HepG2 (cell line): ENCODE data around the gene PRDM10. TPM values are rescaled to one million over a fixed set of nuclear protein-coding genes. Genes with fewer than 3 reads are reported as not detected.
A peak's percentile ranks its signal among the peaks of the same experiment; 100 is the strongest.

ENCODE experiments used
- ARNT2 ChIP-seq: sonication (generic); formaldehyde crosslinking; IDR thresholded peaks from 2 replicates; pipeline ENCODE4 v1.8.0; 2022; ENCODE audit warnings: mild to moderate bottlenecking, low read depth, missing genetic modification reagents, moderate library complexity
- EP300 ChIP-seq, 3 experiments: sonication (generic) in 1 of 3; formaldehyde crosslinking in 1 of 3; IDR thresholded peaks; 2 replicates each; pipeline versions ENCODE4 v1.5.1 to v1.6.1; 2011 to 2020; ENCODE audit warnings: low read depth in 2 of 3, low read length in 2 of 3, borderline replicate concordance in 1 of 3, improper control_type of control experiment in 1 of 3, mild to moderate bottlenecking in 1 of 3, missing genetic modification reagents in 1 of 3, moderate library complexity in 1 of 3
- ERF ChIP-seq: IDR thresholded peaks from 2 replicates; pipeline ENCODE4 v1.6.1; 2018; ENCODE audit warnings: missing biosample characterization, missing genetic modification reagents
- ETV5 ChIP-seq: IDR thresholded peaks from 2 replicates; pipeline ENCODE4 v1.6.1; 2018; ENCODE audit warnings: missing biosample characterization, missing genetic modification reagents, inconsistent platforms, borderline replicate concordance
- ETV6 ChIP-seq: sonication (generic); formaldehyde crosslinking; conservative IDR thresholded peaks from 2 replicates; pipeline ENCODE4 v1.4.0; 2020; ENCODE audit warnings: missing genetic modification reagents
- FOXK1 ChIP-seq: sonication (generic); formaldehyde crosslinking; IDR thresholded peaks from 2 replicates; pipeline ENCODE4 v1.4.0; 2020; ENCODE audit warnings: low read depth, missing genetic modification reagents, borderline replicate concordance
- FOXP4 ChIP-seq: sonication (generic); formaldehyde crosslinking; IDR thresholded peaks from 2 replicates; pipeline ENCODE4 v1.4.0; 2020; ENCODE audit warnings: missing genetic modification reagents
- GATAD2A ChIP-seq: IDR thresholded peaks from 2 replicates; pipeline ENCODE4 v1.6.1; 2016
- MNT ChIP-seq: fragments of 450-650 bp; IDR thresholded peaks from 2 replicates; pipeline ENCODE4 v1.6.1; 2016
- PTBP1 ChIP-seq: fragments of 200-400 bp; formaldehyde crosslinking; IDR thresholded peaks from 2 replicates; pipeline ENCODE4 v1.6.1; 2018; ENCODE audit warnings: low read length, low read depth; ENCODE audit not compliant: poor library complexity, severe bottlenecking
- RARA ChIP-seq: IDR thresholded peaks from 2 replicates; pipeline ENCODE4 v1.6.1; 2016; ENCODE audit warnings: missing genetic modification reagents, missing compliant biosample characterization
- RCOR2 ChIP-seq: IDR thresholded peaks from 2 replicates; pipeline ENCODE4 v1.6.1; 2016; ENCODE audit warnings: missing biosample characterization, missing genetic modification reagents
- SAP130 ChIP-seq: IDR thresholded peaks from 2 replicates; pipeline ENCODE4 v1.6.1; 2016; ENCODE audit warnings: low read depth
- SKI ChIP-seq: fragments of 450-650 bp; IDR thresholded peaks from one replicate; pipeline ENCODE4 v1.6.1; 2018; ENCODE audit warnings: mild to moderate bottlenecking; ENCODE audit not compliant: partially characterized antibody
- SOX6 ChIP-seq, 2 experiments: fragments of 450-650 bp in 1 of 2; sonication (generic) in 1 of 2; formaldehyde crosslinking in 1 of 2; IDR thresholded peaks; 2 replicates each; pipeline versions ENCODE4 v1.4.0 to v1.6.1; 2017 to 2020; ENCODE audit warnings: antibody characterized with exemption in 1 of 2, mild to moderate bottlenecking in 1 of 2, missing genetic modification reagents in 1 of 2
- TEAD3 ChIP-seq: optimal IDR thresholded peaks from 2 replicates; pipeline ENCODE3; 2016; ENCODE audit warnings: borderline replicate concordance
- ZKSCAN1 ChIP-seq: fragments of 150-350 bp; IDR thresholded peaks from 2 replicates; pipeline ENCODE4 v1.6.1; 2014; ENCODE audit warnings: low read length
- ZNF264 ChIP-seq: sonication (generic); formaldehyde crosslinking; IDR thresholded peaks from 2 replicates; pipeline ENCODE4 v1.4.0; 2020; ENCODE audit warnings: missing genetic modification reagents
- ZNF543 ChIP-seq: sonication (generic); formaldehyde crosslinking; IDR thresholded peaks from 2 replicates; pipeline ENCODE4 v1.4.0; 2020; ENCODE audit warnings: mild to moderate bottlenecking, missing genetic modification reagents
- ZNF816 ChIP-seq: sonication (generic); formaldehyde crosslinking; IDR thresholded peaks from 2 replicates; pipeline ENCODE4 v1.8.0; 2022; ENCODE audit warnings: missing genetic modification reagents, mild to moderate bottlenecking, borderline replicate concordance
- polyA plus RNA-seq, 8 experiments: library from polyadenylated mRNA; depleted of rRNA in 3 of 8; stranded (reverse) in 7 of 8; unstranded in 1 of 8; fragments of >200 nt; fragmentation: Illumina TruSeq in 4 of 8; extraction: Trizol in 4 of 8; gene quantifications; 2 replicates each; pipeline versions ENCODE4 v1.2.1 to v1.2.3, GENCODE V29; 2011 to 2016; ENCODE audit warnings: low read depth in 4 of 8, missing spikeins in 1 of 8, mixed read lengths in 1 of 8; ENCODE audit not compliant: insufficient read depth in 1 of 8
- total RNA-seq, 5 experiments: library from RNA; depleted of rRNA; stranded (reverse); fragments of >200 nt; fragmentation: Illumina TruSeq; extraction: Trizol; gene quantifications; 2 replicates each; pipeline ENCODE4 v1.2.3, GENCODE V29; 2016; ENCODE audit warnings: low read depth in 1 of 5
- TF ChIP-seq, protein P1 (sequence below): IDR thresholded peaks from 2 replicates; pipeline ENCODE4 v1.6.1; 2012; ENCODE audit warnings: low read depth, low read length, improper control_type of control experiment
- TF ChIP-seq, protein P2 (sequence below): IDR thresholded peaks from 2 replicates; pipeline ENCODE4 v1.6.1; 2018; ENCODE audit warnings: missing genetic modification reagents, mild to moderate bottlenecking, missing compliant biosample characterization

The PRDM10 gene
- total and polyA plus RNA-seq, 2 of the 13 experiments (the other 11 are each of a cell fraction or from before 2014, with no cell fraction given) = 5.7 to 5.8 TPM

GRCh38 chr11:130023204-130023603 is 20.6 kb upstream of the PRDM10 start (continued):
- TF ChIP-seq, protein P1, sequence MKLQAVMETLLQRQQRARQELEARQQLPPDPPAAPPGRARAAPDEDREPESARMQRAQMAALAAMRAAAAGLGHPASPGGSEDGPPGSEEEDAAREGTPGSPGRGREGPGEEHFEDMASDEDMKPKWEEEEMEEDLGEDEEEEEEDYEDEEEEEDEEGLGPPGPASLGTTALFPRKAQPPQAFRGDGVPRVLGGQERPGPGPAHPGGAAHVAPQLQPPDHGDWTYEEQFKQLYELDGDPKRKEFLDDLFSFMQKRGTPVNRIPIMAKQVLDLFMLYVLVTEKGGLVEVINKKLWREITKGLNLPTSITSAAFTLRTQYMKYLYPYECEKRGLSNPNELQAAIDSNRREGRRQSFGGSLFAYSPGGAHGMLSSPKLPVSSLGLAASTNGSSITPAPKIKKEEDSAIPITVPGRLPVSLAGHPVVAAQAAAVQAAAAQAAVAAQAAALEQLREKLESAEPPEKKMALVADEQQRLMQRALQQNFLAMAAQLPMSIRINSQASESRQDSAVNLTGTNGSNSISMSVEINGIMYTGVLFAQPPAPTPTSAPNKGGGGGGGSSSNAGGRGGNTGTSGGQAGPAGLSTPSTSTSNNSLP = 0 out of 2 replicates have a peak, but pooled peaks have one; percentile 13
- TF ChIP-seq SKI (peak; percentile 25), ZNF264 (peak; percentile 84), GATAD2A (peak; percentile 44; the same call in 1 of the 2 replicates), PTBP1 (no peak), ZNF816 (CRISPR knock-in tag) (no peak), ETV5 (CRISPR knock-in tag) (peak; percentile 33; the same call in 1 of the 2 replicates), ERF (0 out of 2 replicates have a peak, but pooled peaks have one; percentile 36), ARNT2 (no peak), FOXP4 (0 out of 2 replicates have a peak, but pooled peaks have one; percentile 13), MNT (no peak), FOXK1 (CRISPR knock-in tag) (0 out of 2 replicates have a peak, but pooled peaks have one; percentile 26), RARA (CRISPR knock-in tag) (peak; percentile 74), SAP130 (CRISPR knock-in tag) (peak; percentile 41; the same call in 1 of the 2 replicates), ETV6 (CRISPR knock-in tag) (no peak), TEAD3 (CRISPR knock-in tag) (peak; percentile 80), EP300 (IDR thresholded peaks at IDR 0.05; ENCODE audit: low read depth in 2 of 2, low read length in 2 of 2) (no peak), EP300 (CRISPR knock-in tag; IDR thresholded peaks at IDR 0.05; ENCODE audit: borderline replicate concordance) (peak; percentile 41; the same call in 1 of the 2 replicates), SOX6 (IDR thresholded peaks at IDR 0.05) (no peak), SOX6 (CRISPR knock-in tag; IDR thresholded peaks at IDR 0.05) (peak; percentile 37; the same call in 1 of the 2 replicates), RCOR2 (CRISPR knock-in tag) (peak; percentile 26; the same call in 1 of the 2 replicates), ZKSCAN1 (peak; percentile 92), ZNF543 (CRISPR knock-in tag) (no peak)
- TF ChIP-seq, protein P2, sequence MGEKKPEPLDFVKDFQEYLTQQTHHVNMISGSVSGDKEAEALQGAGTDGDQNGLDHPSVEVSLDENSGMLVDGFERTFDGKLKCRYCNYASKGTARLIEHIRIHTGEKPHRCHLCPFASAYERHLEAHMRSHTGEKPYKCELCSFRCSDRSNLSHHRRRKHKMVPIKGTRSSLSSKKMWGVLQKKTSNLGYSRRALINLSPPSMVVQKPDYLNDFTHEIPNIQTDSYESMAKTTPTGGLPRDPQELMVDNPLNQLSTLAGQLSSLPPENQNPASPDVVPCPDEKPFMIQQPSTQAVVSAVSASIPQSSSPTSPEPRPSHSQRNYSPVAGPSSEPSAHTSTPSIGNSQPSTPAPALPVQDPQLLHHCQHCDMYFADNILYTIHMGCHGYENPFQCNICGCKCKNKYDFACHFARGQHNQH (CRISPR knock-in tag) = peak; percentile 50; the same call in 1 of the 2 replicates
